GM18909 (cell line): ENCODE results near the gene ELFN1.

ENCODE experiments used
- ATAC-seq: cut with Tn5 transposase; IDR thresholded peaks from one replicate; pipeline ENCODE4 v1.9.1; 2021; ENCODE audit warnings: mild to moderate bottlenecking; ENCODE audit not compliant: unreplicated experiment, poor library complexity

The ELFN1 gene

DNA sequence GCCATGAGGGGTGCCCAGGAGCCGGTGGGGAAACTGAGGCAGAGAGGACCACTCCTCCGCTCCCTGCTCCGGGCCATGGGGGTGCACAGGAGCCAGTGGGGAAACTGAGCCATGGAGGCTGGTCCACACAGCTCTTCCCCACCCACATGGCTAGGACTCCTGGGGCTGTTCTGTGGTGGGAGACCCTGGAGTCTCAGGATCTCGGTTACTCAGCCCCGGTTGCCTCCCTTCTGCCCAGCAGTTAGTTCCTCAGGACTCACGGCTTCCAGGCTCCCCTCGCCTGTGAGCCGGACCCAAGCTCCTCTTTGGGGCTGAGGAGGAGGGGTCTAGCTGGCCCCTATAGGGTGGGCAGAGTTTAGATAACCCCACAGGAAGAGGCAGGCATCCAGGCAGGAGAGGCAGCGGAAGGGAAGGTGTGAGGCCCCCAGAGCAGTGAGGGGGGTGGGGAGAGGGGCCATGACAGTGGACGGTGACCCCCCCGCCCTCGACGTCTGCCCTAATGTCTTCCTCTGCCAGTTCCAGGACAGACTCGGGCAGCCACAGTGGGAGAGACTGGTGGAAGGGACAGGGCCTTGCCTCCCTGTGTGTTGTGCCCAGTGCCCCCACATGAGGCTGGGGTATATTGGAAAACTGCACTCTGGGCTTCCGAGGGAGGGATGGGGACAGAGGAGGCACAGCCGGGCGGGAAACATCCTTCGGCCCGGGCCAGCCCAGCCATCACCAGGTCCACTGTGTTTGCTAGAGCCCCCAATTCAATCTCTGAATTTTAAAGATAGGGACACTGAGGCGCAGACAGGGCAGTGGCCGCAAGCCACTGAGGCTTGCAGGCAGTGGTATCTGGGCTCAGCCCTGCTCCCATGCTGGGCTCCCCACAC lies 4.3 kb downstream of the ELFN1 start:
- no peak for ATAC-seq

DNA sequence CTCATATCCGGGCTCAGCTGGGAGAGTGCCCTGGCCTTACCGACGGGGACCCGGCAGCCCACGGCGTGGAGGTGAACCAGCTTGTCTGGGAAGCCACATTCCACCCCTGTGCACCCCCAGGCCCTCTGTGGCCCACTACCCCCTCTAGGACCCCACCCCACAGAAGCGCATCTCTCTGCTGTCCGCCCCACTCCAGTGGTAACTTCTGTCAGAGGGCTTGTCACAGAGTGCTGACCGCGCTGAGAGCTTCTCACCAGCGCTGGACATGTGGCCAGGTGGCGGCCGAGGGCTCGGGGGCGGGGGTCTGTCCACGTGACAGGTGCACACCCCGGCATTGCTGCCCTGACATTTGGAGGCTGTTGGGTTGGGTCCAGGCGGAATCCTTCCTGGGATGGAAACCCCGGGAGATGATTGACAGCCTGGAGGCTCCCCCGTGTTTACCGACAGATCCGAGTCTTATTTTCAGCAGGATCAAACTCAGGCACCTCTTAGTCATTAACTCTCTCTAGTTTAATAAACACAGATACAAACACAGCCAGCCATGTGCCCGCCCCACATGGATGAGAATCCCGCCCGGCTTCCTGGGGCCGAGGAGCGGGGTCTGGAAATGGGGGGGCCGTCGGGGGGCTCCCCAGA lies 5.1 kb downstream of the ELFN1 start:
- no peak for ATAC-seq

DNA sequence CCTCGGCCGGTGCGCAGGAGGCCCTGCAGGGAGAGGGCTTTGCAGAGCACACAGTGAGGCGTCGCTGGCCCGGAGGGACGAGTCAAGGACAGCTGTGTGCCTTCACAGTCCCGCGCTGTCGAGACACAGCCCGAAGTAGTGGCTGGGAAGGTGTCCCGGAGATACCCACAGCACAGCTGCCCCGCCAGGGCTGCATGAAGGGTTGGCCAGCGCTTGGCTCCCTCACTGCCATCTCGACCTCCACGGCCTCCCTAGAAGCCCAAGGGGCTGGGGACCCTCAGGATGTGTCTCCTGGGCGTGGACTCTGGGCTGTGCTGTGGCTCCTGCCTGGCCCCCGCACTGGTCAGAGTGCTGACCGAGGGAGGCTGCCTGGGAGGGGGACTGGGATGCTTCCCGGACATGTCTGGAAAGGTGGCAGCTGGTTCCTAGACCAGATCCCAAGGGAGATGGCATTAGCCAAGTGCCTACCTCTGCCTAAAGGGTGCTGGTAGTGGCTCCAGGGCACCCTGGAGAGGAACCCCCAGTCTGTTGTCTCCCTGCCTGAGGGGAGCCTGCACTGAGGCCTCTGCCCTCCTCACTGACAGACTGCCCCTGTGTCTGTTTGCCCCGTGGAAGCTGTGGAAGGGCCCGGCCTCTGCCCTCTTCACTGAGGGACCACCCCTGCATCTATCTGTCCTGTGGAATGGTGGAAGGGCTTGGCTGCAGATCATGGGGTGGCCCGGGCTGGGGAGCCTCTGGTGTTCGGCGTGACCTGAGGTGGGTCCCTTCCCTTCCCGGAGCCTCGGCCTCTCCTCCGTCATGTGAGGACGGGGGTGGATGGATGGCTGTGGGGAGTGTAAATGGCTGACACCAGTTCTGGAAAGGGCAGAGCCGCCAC lies 5.8 kb downstream of the ELFN1 start:
- ATAC-seq = no peak

DNA sequence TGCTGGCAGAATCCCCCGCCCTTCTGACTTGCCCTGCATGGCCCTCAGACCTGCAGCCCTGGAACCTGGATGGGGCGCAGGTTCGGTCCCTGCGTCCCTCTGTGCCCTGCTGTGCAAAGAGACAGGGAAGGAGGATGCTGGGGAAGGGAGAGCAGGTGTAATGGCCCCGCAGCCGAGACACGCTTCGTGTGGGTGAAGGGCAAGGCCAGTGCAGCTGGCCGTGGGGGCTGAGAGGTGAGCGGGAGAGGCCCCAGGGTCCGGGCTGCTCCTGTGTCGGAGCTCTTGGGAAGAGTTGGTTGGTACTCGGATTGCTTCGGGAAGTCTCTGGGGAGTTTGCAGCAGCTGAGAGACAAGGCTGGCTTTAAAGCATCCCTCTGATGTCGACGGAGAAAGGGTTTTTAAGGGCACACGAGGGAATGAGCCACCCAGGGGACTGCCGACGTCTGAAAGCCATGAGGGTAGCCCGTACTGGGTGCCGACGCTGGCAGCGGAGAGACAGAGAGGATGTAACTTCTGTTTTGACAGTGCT lies 6.5 kb downstream of the ELFN1 start:
- no peak for ATAC-seq

DNA sequence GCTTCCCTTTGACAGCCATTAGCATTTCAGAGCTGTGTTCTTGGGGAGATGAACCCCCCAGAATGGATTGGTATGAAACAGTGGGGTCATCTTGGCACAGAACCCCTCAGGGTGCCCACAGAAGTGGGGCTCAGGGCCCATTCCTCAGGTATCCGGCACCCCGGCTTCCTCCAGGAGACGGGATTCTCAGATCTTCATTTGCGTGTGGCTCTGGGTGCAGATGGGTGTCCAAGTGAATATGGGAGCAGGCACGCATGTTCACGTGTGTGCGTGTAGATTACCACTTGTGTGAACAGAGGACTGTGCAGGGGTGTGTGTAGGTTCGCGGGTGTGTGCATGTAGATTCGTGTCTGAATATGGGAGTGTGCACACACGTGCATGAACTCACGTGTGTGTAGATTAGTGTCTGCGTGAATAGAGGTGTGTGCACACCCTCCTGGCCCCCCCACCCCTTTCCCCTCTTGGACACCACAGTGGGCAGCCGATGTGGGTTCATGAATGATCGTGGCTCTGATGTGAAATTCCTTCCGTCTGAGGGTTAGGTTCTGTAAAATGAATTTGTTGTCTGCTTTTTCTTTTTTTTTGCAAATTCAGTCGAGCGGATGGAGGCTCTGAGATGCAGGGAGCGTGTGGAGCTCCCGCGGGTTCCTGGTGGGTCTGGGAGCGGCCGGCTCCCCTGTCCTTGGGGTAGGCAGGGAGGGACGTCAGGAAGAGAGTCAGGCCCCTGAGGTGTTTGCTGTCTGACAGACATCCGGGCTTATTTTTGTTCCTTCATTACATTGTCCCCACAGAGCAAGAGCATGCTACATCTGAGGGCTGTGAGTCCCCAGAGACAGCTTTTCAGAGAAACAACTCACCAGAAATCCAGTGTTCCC lies 7.4 kb downstream of the ELFN1 start:
- ATAC-seq = no peak

DNA sequence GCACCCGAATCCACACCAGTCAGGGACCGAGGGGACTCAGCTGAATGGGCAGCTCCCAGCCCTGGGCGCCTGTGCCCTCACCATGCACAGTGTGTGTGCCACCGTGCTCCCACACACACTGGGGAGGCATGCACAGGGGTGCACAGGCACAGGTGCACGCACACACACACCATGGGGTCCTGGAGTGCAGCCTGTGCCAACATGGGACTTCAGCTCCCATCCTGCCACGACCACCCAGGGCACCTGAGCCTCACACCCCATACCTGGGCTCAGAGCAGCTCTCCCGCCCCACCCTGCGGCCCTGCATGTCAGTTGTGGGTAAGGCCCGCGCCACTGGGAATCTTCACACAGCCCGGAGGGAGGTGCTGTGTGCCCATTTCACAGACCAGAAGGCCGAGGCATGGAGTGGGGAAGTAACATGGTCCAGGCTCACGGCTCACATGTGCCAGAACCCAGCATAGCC lies 8.0 kb downstream of the ELFN1 start:
- no peak for ATAC-seq

DNA sequence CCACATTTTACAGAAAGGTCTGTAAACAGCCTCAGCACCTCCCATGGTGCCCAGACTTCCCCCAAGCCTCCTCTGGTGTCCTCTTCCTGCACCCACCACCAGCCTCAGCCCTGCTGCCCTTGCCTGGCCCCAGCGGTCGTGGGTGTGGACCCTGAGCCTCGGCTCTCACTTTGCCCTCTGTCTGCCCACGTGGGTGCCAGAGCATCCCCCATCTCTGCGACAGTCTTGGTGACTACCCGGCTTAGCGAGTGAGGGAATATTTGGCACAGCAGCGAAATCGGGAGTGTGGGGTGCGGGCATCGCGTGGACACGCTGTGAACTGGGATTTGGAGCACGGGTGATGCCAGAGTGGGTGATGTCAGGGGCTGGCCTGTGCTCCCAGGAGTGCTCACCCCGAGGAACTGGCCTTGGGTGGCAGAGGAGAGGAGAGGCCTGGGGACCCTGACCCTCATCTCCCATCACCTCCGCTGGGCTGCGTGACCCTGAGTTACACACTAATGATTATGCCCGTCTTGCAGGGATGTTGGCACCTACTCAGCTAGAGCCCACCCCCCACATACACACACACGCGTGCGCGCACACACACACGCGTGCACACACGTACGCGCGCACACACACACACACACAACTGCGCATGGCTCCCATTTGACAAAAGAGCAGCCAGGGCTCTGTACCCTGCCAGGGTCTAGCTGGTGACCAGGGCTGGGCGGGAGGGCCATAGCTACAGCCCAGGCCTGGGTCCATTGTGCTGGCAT lies 8.7 kb downstream of the ELFN1 start:
- ATAC-seq = no peak

DNA sequence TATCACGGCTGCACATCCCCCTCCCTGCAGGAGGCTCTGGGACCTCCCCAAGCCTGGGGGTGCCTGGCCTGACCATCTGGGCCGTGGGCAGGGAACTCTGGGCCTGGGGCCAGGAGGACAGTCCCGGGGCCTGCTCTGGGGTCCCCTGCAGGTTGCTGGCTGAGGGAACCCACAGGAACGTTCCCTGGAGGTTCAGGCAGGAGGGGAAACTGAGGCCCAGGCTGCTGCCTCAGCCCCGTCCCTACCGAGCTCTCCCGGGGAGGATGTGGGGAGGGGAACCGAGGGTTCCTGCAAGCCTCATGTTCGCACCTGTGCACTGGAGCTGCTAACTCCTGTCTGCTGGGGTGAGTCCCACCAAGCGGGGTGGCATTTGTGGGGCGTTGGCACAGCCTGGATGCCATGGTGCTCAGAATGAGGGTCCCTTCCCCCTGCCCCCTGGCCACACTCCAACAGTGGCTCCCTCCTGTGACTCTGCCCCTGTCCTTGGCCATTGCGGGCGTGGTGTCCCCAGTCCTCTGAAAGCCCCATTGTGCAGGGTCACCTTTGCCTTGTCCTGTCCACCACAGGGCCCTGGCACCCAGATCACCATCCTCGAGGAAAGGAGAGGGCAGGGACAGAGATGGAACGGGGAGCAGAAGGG lies 9.4 kb downstream of the ELFN1 start:
- ATAC-seq = no peak

DNA sequence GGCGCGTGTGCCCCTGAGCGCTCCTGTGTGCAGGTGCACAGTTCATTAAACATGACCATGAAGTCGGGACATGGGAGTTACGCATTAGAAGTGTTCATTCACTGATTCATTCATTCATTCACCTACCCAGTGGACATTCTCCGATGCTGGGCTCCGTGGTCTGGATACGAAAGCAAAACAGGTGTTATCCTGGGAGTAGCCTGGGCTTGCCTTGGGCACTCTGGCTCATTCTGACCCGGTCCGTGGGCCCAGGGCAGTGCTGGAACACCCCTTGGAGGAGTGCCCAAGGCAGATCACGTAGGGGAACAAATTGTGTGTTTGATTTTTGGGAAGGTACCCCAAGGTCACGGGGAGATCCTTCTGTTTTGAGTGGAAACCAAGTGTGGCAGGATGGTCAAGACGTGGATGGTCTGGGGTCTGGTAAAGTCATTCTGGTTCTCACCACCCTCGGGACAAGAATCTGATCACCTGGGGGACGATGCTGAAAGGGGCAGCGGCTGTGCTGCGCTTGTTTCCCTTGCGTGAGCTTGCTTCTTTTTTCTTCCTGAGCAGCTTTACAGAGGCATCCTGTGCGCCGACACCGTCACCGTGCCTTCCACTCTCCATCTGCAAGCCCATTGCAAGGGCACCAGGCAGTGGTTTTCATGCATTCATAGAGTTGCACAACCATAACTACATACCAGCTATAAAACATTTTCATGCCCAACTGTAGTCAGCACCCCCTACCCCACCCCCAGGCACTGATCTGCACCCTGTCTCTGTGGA lies 10.1 kb downstream of the ELFN1 start:
- no peak for ATAC-seq

DNA sequence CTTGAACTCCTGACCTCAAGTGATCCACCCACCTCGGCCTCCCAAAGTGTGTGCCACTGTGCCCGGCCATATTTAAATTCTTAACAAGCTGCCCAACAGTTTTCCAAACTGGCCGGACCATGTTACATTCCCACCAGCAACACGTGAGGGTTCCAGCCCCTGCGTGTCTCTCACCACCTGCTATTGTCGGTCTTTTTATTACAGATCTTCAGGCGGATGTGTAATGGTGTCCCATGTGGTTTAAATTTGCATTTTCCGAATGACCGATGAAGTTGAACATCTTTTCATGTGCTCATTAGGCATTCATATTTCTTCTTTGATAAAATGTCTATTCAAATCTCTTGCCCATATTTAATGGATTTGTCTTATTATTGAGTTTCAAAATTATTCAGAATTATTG lies 11.5 kb downstream of the ELFN1 start:
- ATAC-seq = no peak

DNA sequence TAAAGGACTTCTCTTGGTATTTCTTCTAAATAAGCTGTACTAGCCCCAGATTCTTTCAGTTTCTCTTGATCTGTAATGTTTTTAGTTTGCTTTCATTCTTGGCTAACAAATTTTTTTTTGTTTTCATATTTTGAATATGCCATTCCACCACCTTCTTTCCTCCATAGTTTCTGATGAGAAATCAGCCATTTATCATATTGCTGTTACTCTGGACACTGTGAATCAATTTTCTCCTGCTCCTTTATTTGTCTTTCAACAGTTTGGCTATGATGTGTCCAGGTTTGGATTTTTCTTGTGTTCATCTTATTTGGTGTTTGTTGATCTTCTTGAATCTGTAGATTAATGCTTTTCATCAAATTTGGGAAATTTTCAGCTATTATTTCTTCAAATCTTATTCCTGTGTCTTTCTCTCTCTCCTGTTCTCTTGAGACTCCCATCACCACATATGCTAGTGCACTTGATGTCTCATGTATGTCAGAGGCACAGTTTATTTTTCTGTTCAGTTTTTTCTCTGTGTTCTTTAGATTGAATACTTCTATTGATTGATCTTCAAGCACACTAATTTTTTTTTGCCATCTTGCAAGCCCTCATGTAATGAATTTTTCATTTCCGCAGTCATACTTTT lies 15.0 kb downstream of the ELFN1 start:
- ATAC-seq = no peak

DNA sequence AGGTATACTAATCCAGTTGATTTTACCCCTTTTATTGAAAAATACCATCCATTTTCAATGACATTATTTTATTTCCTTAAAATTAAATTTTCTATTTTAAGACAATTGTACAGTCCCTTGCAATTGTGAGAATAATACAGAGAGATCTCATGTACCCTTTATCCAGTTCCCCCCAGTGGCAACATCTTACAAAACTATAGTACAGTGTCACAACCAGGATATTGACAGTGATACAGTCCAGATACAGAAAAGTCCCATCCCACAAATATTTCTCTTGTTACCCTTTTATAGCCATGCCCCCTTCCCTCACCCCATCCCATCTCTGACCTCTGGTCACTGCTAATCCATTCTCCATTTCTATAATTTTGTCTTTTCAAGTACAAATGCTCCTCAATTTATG lies 18.5 kb downstream of the ELFN1 start:
- ATAC-seq = no peak

DNA sequence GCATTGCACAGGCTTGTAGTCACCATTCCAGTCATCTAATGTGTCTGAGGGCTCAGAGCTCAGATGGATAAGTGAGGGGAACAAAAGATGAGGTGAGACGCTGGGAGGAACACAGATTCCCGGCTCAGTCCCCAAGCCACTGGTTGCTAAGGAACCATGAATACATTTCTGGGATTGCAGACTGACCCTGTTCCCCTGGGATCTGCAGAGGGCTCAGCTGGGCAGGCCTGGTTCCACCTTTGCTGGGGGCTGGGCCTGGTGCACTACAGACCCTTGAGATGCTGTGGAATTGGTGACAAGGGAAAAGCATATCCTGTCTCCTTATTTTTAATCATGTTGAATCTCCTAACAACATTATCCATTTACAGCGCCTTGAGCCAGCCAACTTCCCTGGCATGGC lies 19.2 kb downstream of the ELFN1 start:
- ATAC-seq = no peak

DNA sequence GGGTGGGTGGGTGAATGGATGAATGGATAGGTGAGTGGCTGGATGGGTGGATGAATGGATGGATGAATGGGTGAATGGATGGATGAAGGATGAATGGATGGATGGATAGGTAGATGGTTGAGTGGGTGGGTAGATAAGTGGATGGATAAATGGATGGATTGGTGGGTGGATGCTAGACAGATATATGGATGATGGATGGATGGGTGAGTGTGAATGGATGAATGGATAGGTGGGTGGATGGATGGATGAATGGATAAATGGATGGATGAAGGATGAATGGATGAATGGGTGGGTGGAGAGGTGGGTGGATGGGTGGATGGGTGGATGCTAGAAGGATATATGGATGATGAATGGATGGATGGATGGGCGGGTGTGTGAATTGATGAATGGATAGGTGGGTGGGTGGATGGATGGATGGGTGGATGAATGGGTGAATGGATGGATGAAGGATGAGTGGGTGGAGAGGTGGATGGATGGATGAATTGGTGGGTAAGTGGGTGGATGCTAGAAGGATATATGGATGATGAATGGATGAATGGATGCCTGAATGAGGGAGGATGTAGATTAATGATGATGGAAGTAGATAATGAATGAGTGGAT lies 20.4 kb downstream of the ELFN1 start:
- ATAC-seq = no peak

DNA sequence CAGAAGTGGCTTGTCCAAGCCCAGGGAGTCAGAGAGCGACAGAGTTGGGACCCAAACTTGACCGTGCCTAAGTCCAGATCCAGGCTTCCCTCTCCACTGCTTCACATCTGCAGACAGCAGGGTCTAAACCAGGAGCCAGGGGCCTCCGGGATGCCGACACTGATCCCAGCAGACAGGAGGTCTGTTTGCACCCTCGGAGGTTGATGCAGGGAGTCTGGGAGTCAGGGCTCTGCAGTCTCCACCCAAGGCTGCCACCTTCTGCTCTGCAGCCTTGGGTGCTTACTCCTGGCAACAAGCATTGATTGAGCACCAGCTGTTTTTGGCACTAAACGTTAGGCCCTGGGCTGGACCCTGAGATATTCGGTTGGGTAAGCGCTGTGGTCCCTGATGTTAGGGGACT lies 21.0 kb downstream of the ELFN1 start:
- ATAC-seq = no peak

DNA sequence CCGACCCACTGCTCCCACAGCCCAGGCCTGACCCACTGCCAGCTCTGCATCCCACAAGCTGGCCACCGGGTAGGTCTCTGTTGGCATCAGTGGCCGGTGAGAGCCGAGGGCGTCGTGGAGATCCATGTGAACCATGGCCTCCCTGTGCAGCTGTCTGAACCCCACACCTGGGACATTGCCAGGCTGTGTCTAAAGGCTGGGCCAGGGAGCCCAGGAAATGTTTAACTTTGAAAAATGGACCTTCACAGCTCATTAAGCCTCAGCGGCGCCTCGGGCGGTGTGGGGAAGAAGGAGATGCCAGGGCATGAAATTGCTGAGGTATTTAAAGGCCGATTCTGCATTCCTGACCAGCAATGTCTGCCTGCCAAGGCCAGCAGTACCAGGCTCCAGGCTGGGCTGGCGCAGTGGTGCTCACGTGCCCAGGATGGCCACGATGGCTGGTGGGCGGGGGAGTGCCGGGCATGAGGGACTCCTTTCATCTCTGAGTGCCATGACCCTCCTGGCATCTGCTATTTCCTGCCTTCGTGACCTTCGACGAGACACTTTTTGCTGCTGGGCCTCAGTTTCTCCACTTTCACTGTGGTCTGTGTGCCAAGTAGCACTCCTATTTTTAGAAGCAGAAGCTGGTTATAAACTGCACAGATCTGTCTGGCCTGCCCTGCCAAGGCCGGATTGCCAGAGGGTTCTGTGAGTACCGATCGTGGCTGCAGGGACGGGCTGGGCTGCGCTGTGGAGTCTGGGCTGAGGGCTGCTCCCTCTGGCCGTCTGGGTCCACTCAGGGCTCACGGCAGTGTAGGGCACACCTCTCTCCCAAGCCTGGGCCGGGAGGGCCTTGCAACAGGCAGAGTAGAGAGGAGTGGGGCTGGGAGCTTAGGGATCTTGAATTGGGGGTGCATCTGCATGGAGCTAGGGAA lies 21.8 kb downstream of the ELFN1 start:
- no peak for ATAC-seq
